ENCODE data around the gene SOWAHC. TPM values are rescaled to one million over a fixed set of nuclear protein-coding genes. Genes with fewer than 3 reads are reported as not detected.
"Not testable (repeated sequence)": the region's sequence is repeated elsewhere in the genome, so short reads cannot be mapped to it uniquely, and the experiment has no call there.

Gene SOWAHC, protein sequence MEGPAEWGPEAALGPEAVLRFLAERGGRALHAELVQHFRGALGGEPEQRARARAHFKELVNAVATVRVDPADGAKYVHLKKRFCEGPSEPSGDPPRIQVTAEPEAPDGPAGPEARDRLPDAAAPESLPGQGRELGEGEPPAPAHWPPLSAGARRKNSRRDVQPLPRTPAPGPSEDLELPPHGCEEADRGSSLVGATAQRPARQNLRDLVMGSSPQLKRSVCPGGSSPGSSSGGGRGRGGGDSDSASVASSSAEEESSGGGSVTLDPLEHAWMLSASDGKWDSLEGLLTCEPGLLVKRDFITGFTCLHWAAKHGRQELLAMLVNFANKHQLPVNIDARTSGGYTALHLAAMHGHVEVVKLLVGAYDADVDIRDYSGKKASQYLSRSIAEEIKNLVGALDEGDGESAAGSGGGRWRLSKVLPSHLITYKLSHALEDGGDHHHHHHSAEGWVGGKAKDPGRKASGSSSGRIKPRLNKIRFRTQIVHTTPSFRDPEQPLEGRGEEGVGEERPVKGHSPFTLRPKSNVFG
- total RNA-seq (2014; rRNA removed; shearing (Covaris generic)) = 7.0 and 7.8 TPM in 2 replicates

DNA sequence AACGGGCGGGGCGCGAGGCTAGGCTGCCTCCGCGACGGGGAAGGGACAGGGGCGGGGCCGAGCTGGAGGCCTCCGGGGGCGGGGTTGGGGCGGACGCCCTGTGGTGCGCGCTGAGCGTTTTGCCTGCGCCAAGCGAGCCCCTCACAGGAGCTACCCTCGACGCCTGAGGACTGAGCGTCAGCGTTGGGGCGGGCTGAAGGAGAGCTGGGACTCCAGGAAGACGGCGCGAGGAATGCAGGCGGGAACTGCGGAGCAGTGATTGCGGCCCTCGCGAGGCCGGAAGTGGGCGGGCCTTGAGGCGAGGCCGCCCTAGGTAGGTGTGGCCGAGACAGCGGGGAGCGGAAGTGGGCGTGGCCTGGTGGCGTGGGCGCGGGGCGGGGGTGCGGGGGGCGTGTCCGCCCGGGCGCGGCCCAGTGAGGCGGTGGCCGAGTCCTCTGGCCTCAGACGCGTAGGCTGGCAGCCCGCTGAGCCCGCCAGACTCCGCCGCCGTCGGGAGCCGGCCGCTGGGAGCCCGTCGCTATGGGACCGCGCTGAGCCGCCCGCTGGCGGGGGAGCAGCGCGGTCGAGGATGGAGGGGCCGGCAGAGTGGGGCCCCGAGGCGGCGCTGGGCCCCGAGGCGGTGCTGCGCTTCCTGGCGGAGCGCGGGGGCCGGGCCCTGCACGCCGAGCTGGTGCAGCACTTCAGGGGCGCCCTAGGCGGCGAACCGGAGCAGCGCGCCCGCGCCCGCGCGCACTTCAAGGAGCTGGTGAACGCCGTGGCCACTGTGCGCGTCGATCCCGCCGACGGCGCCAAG is at the start of gene SOWAHC, which contains the start of gene SEPTIN10:
Gene SOWAHC (plus strand): TSS at position 443 of the 793 bp plus-strand sequence. CDS start 126 bp downstream, at position 569.
Gene SEPTIN10 (minus strand): TSS at position 45 of the 793 bp plus-strand sequence. CDS start 139 bp downstream, outside the sequence.
- H3K36me3 ChIP-seq = peaks cover 3% of the 10 kb centered on the region
- H3K27me3 ChIP-seq = no peaks in the 10 kb centered on the region
- H3K4me3 ChIP-seq = peak within 1 kb of the TSS; percentile 92
- H3K27ac ChIP-seq = peak within 1 kb of the TSS; percentile 88
- no peaks in the 10 kb centered on the region for H3K4me1 ChIP-seq
- DNase-seq = peak; percentile 98 to 99
- H3K9me3 ChIP-seq (replicated peaks) = no peaks in the 10 kb centered on the region

DNA sequence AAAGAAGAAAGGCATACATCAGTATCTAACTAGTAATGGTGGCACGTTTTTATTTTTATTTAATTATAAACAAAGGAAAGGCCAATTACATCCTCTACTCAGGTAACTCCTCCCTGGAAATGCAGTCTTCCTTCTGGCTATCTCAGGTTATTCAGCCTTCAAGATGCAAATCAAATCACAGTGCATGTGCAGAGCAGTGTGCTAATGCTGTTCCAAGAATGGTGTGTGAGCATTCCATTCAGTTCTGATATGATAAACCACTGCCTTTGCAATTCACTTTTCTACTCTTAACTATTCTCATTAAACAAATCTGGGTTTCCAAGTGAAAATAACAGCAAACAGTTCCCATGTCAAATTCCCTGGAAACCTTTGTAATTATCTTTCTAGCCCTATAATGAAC is 38.8 kb upstream of the SOWAHC start:
- Histone ChIP-seq H3K27me3 (no peaks in the 10 kb centered on the region), H3K27ac (no peak overlapping the region), H3K4me3 (no peak overlapping the region), H3K4me1 (no peaks in the 10 kb centered on the region), H3K36me3 (peaks cover 25% of the 10 kb centered on the region), H3K9me3 (replicated peaks) (no peaks in the 10 kb centered on the region)
- no peak for DNase-seq

DNA sequence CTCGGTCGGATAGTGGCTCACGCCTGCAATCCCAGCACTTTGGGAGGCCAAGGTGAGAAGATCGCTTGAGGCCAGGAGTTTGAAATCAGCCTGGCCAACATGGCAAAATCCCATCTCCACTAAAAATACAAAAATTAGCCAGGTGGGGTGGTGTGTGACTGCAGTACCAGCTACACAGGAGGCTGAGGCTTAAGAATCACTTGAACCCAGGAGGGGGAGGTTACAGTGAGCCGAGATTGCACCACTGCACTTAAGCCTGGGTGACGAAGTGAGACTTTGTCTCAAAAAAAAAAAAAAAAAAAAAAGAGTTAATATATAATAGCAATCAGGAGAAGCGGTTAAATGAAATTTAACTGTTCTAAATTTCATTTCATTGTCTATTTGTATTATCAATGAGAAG is 36.5 kb upstream of the SOWAHC start:
- H3K36me3 ChIP-seq = peaks cover 16% of the 10 kb centered on the region
- not testable (repeated sequence) for DNase-seq; H3K4me3 ChIP-seq; H3K27ac ChIP-seq; H3K4me1 ChIP-seq; H3K27me3 ChIP-seq; H3K9me3 ChIP-seq (replicated peaks)

DNA sequence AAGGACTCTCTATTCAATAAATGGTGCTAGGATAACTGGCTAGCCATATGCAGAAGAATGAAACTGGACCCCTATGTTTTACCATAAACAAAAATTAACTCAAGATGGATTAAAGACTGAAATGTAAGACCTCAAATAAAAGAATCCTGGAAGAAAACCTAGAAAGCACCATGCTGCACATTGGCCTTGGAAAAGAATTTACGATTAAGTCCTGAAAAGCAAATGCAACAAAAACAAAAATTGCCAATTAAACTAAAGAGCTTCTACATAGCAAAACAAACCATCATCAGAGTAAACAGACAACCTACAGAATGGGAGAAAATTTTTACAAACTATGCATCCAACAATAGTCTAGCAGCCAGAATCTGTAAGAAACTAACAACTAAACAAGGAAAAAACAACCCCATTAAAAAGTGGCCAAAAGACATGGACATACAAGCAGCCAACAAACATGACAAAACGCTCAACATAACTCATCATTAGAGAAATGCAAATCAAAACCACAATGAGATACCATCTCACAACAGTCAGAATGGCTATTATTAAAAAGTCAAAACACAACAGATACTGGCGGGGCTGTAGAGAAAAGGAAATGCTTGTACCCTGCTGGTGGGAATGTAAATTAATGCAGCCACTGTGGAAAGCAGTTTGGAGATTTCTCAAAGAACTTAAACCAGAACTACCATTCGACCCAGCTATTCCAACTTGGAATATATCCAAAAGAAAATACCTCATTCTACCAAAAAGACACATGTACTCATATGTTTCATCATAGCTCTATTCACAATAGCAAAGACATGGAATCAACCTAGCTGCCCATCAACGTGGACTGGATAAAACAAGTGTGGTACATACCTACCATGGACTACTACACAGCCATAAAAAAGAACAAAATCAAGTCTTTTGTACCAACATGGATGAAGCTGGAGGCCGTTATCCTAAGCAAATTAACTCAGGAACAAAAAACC is 31.0 kb upstream of the SOWAHC start:
- H3K27ac ChIP-seq = no peak overlapping the region
- peaks cover 16% of the 10 kb centered on the region for H3K36me3 ChIP-seq
- DNase-seq = no peak

DNA sequence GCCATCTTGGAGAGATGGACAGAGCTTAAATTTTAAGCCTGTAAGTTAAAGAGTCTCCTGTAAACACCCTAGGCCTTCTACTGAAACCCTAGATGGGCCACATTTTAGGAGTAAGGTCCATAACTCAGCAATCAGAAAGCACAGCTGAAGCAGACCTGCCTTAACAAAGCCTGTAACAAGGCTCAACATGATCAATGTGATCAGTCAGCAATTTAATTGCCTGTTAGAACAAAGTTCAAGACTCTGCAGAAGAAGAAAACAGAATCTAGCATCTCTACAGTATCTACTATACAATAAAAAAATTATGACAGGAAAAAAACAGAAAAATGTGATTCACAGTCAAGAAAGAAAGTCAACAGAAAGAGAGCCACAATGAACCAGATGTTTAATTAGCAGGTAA is 27.5 kb upstream of the SOWAHC start:
- peaks cover 13% of the 10 kb centered on the region for H3K36me3 ChIP-seq
- no peaks in the 10 kb centered on the region for H3K4me1 ChIP-seq
- DNase-seq = no peak
- H3K27me3 ChIP-seq = no peaks in the 10 kb centered on the region
- no peak overlapping the region for H3K27ac ChIP-seq
- H3K9me3 ChIP-seq (replicated peaks) = 0 out of 2 replicates have a peak, but pooled peaks cover 3% of the 10 kb centered on the region
- H3K4me3 ChIP-seq = no peak overlapping the region

More for the DNA sequence above, 31.0 kb upstream of the SOWAHC start:
- Histone ChIP-seq H3K27me3 (no peaks in the 10 kb centered on the region), H3K4me3 (no peak overlapping the region), H3K4me1 (no peaks in the 10 kb centered on the region), H3K9me3 (replicated peaks) (0 out of 2 replicates have a peak, but pooled peaks cover 3% of the 10 kb centered on the region)

DNA sequence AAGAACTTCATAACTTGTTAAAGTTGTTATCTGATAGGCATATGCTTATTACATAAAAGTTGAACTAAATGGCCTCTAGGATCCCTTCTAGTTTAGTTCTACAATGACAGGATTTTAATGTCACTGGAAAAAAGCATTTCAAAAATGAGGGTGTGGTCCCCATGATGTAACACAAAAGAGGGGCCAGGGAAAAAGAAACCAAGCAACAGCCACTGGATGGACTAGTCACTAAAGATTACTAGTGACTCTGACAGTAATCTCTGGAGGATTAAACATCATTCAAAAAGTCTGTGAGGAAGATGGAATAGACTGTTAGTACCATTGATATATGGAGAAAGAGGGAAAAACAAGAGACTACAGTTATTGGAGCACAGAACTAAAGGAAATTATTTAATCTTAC is 23.0 kb upstream of the SOWAHC start:
- no peaks in the 10 kb centered on the region; the same call in 1 of the 2 replicates for H3K36me3 ChIP-seq
- H3K9me3 ChIP-seq (replicated peaks) = no peaks in the 10 kb centered on the region
- no peaks in the 10 kb centered on the region for H3K4me1 ChIP-seq
- DNase-seq = no peak
- H3K4me3 ChIP-seq = no peak overlapping the region
- H3K27ac ChIP-seq = no peak overlapping the region
- H3K27me3 ChIP-seq = no peaks in the 10 kb centered on the region

DNA sequence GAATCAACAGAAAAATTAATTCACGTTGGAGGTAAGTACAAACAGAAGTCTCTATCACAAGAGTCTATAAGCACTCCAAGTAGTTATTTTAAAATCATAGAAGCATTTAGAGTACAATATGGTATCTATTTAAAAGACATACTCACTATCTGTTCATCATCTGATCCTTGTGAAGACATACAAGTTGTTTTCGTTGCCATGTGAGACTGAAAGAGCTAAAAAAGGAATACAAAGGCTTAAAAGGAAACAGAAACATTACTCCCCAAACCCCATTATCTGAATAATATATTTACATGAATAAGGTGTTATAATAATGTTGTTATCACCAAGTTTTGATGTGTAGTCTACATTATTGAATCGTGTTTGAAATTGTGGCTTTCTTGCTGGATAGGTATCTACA is 21.3 kb upstream of the SOWAHC start:
- no peaks in the 10 kb centered on the region for H3K4me1 ChIP-seq

DNA sequence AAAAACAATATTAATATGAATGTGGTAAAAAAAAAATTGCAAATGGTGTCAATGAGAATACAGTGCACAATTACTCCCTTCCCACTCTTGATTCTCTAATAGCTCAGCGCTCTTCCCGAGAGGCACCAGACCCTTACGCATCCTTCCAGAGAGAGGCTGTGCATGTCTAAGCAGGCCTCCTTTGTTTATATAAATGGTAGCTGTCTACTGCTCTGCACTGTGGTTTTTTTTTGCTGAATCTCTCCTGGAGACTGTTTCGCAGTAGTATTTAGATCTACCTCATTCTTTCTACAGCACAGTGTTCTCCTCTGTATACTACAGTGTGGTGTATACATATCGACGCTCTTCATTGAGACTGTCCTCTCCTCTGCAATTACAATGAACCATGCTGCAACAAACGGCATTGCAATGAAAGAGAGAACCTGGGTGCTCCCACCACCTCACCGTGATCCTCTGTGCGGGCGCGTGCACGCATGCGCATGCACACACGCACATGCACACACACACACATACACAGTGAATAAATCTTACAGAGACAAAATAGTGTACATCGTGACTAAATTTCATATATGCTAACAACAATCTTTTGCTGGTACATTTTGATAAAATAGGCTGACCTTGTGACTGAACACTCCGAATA is 19.8 kb upstream of the SOWAHC start:
- no peak for DNase-seq
- H3K4me3 ChIP-seq = no peak overlapping the region
- H3K27me3 ChIP-seq = no peaks in the 10 kb centered on the region
- H3K4me1 ChIP-seq = no peaks in the 10 kb centered on the region
- no peaks in the 10 kb centered on the region for H3K9me3 ChIP-seq (replicated peaks)
- no peaks in the 10 kb centered on the region; the same call in 1 of the 2 replicates for H3K36me3 ChIP-seq
- H3K27ac ChIP-seq = no peak overlapping the region

More for the DNA sequence above, 21.3 kb upstream of the SOWAHC start:
- H3K4me3 ChIP-seq = no peak overlapping the region
- no peaks in the 10 kb centered on the region for H3K9me3 ChIP-seq (replicated peaks)
- no peaks in the 10 kb centered on the region for H3K27me3 ChIP-seq
- DNase-seq = no peak
- H3K27ac ChIP-seq = no peak overlapping the region
- no peaks in the 10 kb centered on the region; the same call in 1 of the 2 replicates for H3K36me3 ChIP-seq

DNA sequence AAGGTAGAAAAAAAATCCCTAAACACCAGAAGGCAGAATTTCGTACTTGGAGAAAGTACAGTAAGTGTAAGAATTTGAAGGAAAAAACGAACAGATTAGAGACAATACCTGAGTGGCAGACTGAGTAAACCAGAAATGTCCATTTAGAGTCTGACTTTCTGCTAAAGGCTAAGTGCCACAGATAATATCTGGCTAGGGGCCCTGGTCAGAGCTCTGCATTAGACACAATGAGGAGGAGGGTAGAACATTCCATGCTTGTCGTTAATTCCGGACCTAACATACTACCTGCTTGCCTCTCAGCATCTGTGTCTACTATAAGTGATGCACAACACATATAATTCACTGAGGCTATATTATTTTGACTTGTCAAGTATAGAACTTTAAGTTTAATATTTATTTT is 18.5 kb upstream of the SOWAHC start:
- Histone ChIP-seq H3K27ac (no peak overlapping the region), H3K9me3 (replicated peaks) (no peaks in the 10 kb centered on the region), H3K4me3 (no peak overlapping the region), H3K36me3 (no peaks in the 10 kb centered on the region), H3K4me1 (no peaks in the 10 kb centered on the region), H3K27me3 (no peaks in the 10 kb centered on the region)
- DNase-seq = no peak

DNA sequence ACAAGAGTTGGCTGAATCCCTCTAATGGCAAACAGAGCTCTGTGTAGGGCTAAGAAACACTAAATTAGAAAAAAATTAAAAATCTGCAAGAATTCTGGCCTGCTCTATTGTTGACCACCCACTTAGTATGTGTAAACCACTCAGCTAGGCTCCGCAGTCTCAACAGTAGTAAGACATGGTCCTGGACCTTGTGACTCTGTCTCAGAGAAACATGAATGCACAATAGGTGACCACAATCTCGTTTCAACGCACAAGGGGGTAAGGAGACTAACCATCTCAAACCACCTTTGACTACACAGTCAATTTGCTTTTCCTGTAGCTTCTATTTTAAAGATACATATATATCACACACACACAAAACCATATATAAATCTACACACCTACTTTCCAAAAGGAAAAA is 16.9 kb upstream of the SOWAHC start:
- DNase-seq = no peak
- H3K4me3 ChIP-seq = no peak overlapping the region
- no peaks in the 10 kb centered on the region for H3K4me1 ChIP-seq
- no peaks in the 10 kb centered on the region for H3K27me3 ChIP-seq
- no peaks in the 10 kb centered on the region for H3K36me3 ChIP-seq
- no peak overlapping the region for H3K27ac ChIP-seq
- no peaks in the 10 kb centered on the region for H3K9me3 ChIP-seq (replicated peaks)

DNA sequence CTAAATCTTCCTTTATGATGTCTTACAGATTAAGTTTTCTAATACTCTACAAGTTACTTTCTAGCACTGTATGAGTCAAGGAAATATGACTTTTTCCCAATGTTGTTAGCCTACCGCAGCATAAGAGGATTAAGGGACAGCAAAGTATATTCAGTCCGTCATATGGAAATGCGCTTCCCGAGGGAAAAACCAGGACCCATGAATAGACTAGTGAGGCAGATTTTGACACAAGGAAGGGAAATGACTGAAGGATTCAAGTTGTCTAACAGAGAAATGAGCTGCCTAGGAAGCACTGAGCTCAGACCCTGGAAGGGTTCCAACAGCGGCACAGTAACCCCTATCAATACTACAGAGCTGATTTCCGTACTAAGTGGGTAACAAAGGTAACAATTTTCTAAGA is 12.4 kb upstream of the SOWAHC start:
- Histone ChIP-seq H3K4me3 (no peak overlapping the region), H3K27ac (no peak overlapping the region), H3K36me3 (no peaks in the 10 kb centered on the region), H3K27me3 (no peaks in the 10 kb centered on the region), H3K9me3 (replicated peaks) (no peaks in the 10 kb centered on the region), H3K4me1 (no peaks in the 10 kb centered on the region)
- no peak for DNase-seq

DNA sequence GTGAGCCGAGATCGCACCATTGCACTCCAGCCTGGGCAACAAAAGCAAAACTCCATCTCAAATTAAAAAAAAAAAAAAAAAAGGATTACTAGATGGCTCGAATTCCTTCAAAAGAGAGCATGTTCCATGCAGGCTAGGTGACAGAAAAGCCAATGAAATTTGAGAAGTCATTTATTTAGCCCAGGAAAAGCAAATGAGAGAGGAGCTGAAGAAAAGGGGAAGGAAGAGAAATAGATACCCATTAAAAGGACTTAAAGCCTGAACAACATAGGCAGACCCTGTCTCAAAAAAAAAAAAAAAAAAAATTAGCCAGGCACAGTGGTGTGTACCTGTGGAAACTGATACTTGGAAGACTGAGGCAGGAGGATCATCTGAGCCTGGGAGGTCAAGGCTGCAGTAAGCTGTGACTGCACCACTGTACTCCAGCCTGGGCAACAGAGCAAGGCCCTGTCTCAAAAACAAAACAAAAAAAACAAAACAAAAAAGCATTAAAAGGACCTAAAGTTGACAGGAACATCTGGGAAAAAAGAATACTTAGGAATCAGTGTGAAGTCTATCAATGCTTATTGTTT is 11.5 kb upstream of the SOWAHC start:
- H3K4me3 ChIP-seq = no peak overlapping the region
- no peaks in the 10 kb centered on the region for H3K9me3 ChIP-seq (replicated peaks)
- no peaks in the 10 kb centered on the region for H3K27me3 ChIP-seq
- no peaks in the 10 kb centered on the region for H3K36me3 ChIP-seq
- H3K4me1 ChIP-seq = no peaks in the 10 kb centered on the region
- no peak overlapping the region for H3K27ac ChIP-seq
- no peak for DNase-seq

DNA sequence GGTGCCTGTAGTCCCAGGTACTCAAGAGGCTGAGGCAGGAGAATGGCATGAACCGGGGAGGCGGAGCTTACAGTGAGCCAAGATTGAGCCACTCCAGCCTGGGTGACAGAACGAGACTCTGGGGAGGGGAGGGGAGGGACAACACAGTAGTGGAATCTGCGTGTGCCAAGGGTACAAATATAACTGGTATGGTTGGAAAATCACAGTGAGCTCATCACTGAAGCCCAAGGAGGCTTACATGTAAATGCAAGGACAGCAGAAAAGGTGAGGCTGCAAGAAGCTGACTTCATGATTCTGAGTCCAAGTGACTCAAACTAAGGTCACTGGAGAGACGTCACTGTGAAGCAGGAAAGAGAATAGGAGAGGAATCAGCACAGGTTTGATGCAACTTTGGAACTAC is 9.6 kb upstream of the SOWAHC start:
- H3K36me3 ChIP-seq = no peaks in the 10 kb centered on the region
- no peak overlapping the region for H3K4me3 ChIP-seq
- no peak for DNase-seq
- no peaks in the 10 kb centered on the region for H3K27me3 ChIP-seq
- no peak overlapping the region for H3K27ac ChIP-seq
- H3K9me3 ChIP-seq (replicated peaks) = no peaks in the 10 kb centered on the region
- H3K4me1 ChIP-seq = no peaks in the 10 kb centered on the region
